CD4-positive, CD25-positive, alpha-beta regulatory T cell (primary cell): ENCODE data around the gene POLA1. TPM values are rescaled to one million over a fixed set of nuclear protein-coding genes. Genes with fewer than 3 reads are reported as not detected.

Source experiments
- ATAC-seq, 2 donors: fragments of 150-1000 bp; cut with Tn5 transposase; one replicate each; pipeline ENCODE4 v1.10.0; 2021; ENCODE audit warnings: low read depth in 2 of 2, moderate number of reproducible peaks in 2 of 2, moderate library complexity in 1 of 2
- DNase-seq, 3 donors: peaks; one replicate each; pipeline versions ENCODE4 v3.0.0 to v3.0.0-alpha.2; 2012 to 2022; ENCODE audit warnings: mixed read lengths in 1 of 3
- H3K27ac ChIP-seq: one replicate; pipeline ENCODE4 v1.7.0; 2013; ENCODE audit warnings: mild to moderate bottlenecking, low read length; ENCODE audit not compliant: insufficient read depth, poor library complexity, severe bottlenecking
- H3K27me3 ChIP-seq: one replicate; pipeline ENCODE4 v1.7.0; 2013; ENCODE audit warnings: low read length; ENCODE audit not compliant: control insufficient read depth, insufficient read depth
- H3K36me3 ChIP-seq: one replicate; pipeline ENCODE4 v1.7.0; 2013; ENCODE audit warnings: mild to moderate bottlenecking, low read length, moderate library complexity; ENCODE audit not compliant: control insufficient read depth, insufficient read depth
- H3K4me1 ChIP-seq: 2 replicates; pipeline ENCODE4 v1.7.0; 2013; ENCODE audit warnings: mild to moderate bottlenecking, low read length; ENCODE audit not compliant: insufficient read depth, control insufficient read depth, poor library complexity, severe bottlenecking
- H3K4me3 ChIP-seq: one replicate; pipeline ENCODE4 v1.7.0; 2013; ENCODE audit warnings: low read depth, mild to moderate bottlenecking, low read length, moderate library complexity
- H3K9me3 ChIP-seq, 2 experiments: 1 replicate in 1 of 2; 2 replicates in 1 of 2; pipeline ENCODE4 v1.7.0; 2013; ENCODE audit warnings: low read length in 2 of 2, mild to moderate bottlenecking in 1 of 2, moderate library complexity in 1 of 2; ENCODE audit not compliant: control insufficient read depth in 2 of 2
- H3K27ac Mint-ChIP-seq, 3 donors: one replicate each; pipeline ENCODE4 v1.8.0; 2020 to 2022; ENCODE audit warnings: mild to moderate bottlenecking in 3 of 3, mixed read lengths in 3 of 3, moderate library complexity in 2 of 3
- H3K27me3 Mint-ChIP-seq: one replicate; pipeline ENCODE4 v1.8.0; 2022; ENCODE audit warnings: mild to moderate bottlenecking, mixed read lengths
- H3K36me3 Mint-ChIP-seq: one replicate; pipeline ENCODE4 v1.8.0; 2020; ENCODE audit warnings: mixed read lengths
- H3K4me1 Mint-ChIP-seq, 4 donors: one replicate each; pipeline ENCODE4 v1.8.0; 2020 to 2022; ENCODE audit warnings: mixed read lengths in 4 of 4, mild to moderate bottlenecking in 1 of 4
- H3K4me3 Mint-ChIP-seq, 4 donors: one replicate each; pipeline ENCODE4 v1.8.0; 2020 to 2022; ENCODE audit warnings: mild to moderate bottlenecking in 4 of 4, mixed read lengths in 4 of 4, moderate library complexity in 3 of 4
- H3K9me3 Mint-ChIP-seq, 7 donors: one replicate each; pipeline ENCODE4 v1.8.0; 2020 to 2022; ENCODE audit warnings: mixed read lengths in 7 of 7, mild to moderate bottlenecking in 3 of 7, moderate library complexity in 2 of 7
- polyA plus RNA-seq, 4 donors: library from polyadenylated mRNA; unstranded; fragments of 300-500 nt; fragmentation: Illumina TruSeq; gene quantifications; one replicate each; pipeline ENCODE4 v1.2.3, GENCODE V29; 2021
- total RNA-seq: library from RNA; stranded (reverse); gene quantifications from one replicate; pipeline ENCODE4 v1.2.3, GENCODE V29; 2022

The POLA1 gene
- total and polyA plus RNA-seq, 5 donors from 2014 or later, result 3.1 to 10.2 (median 4.7) TPM

- no peak for ATAC-seq
- DNase-seq, result no peak
- H3K9me3 Mint-ChIP-seq, result peaks cover 0 to 7% (median 0%) of the 10 kb centered on the region in 7 donors
- Histone ChIP-seq H3K9me3 (no peaks in the 10 kb centered on the region), H3K4me3 (no peak overlapping the region), H3K27me3 (peaks cover 11% of the 10 kb centered on the region), H3K4me1 (peaks cover 16% of the 10 kb centered on the region), H3K36me3 (no peaks in the 10 kb centered on the region), H3K27ac (no peak overlapping the region)
- peaks cover 63% of the 10 kb centered on the region for H3K27me3 Mint-ChIP-seq
- H3K4me1 Mint-ChIP-seq, result peaks cover 6 to 30% (median 18%) of the 10 kb centered on the region in 4 donors
- H3K27ac Mint-ChIP-seq, result no peak overlapping the region
- peak overlapping the region; percentile 2 to 49 (median 28) for H3K4me3 Mint-ChIP-seq
- H3K36me3 Mint-ChIP-seq, result no peaks in the 10 kb centered on the region
These were observed 312.9 kb downstream of the POLA1 start for GRCh38 chrX:25006586-25007058.

- Mint-ChIP-seq H3K4me3 (peak overlapping the region in 2 of 4 donors; percentile 2 to 15), H3K27ac (no peak overlapping the region), H3K36me3 (no peaks in the 10 kb centered on the region), H3K27me3 (peaks cover 64% of the 10 kb centered on the region), H3K9me3 (peaks cover 0 to 7% (median 0%) of the 10 kb centered on the region in 7 donors), H3K4me1 (peaks cover 6 to 30% (median 18%) of the 10 kb centered on the region in 4 donors)
- H3K4me3 ChIP-seq, result no peak overlapping the region
- H3K27me3 ChIP-seq, result peaks cover 11% of the 10 kb centered on the region
- DNase-seq (no peak), ATAC-seq (no peak)
- H3K36me3 ChIP-seq, result no peaks in the 10 kb centered on the region
- no peak overlapping the region for H3K27ac ChIP-seq
- peaks cover 22% of the 10 kb centered on the region for H3K4me1 ChIP-seq
- no peaks in the 10 kb centered on the region for H3K9me3 ChIP-seq
These were observed 313.6 kb downstream of the POLA1 start for GRCh38 chrX:25007059-25008053.

GRCh38 chrX:25009407-25009806 is 315.7 kb downstream of the POLA1 start:
- ATAC-seq (no peak), DNase-seq (no peak)
- Histone ChIP-seq H3K4me1 (peaks cover 17% of the 10 kb centered on the region), H3K27ac (no peak overlapping the region), H3K4me3 (no peak overlapping the region), H3K36me3 (no peaks in the 10 kb centered on the region), H3K9me3 (no peaks in the 10 kb centered on the region), H3K27me3 (peaks cover 11% of the 10 kb centered on the region)
- Mint-ChIP-seq H3K27me3 (peaks cover 64% of the 10 kb centered on the region), H3K9me3 (peaks cover 0 to 7% (median 0%) of the 10 kb centered on the region in 7 donors), H3K36me3 (no peaks in the 10 kb centered on the region), H3K4me1 (peaks cover 3 to 28% (median 16%) of the 10 kb centered on the region in 4 donors), H3K27ac (no peak overlapping the region), H3K4me3 (no peak overlapping the region)

GRCh38 chrX:25010784-25011588 is 317.3 kb downstream of the POLA1 start:
- Mint-ChIP-seq H3K4me1 (peaks cover 3 to 33% (median 15%) of the 10 kb centered on the region in 4 donors), H3K27ac (no peak overlapping the region), H3K27me3 (peaks cover 76% of the 10 kb centered on the region), H3K36me3 (no peaks in the 10 kb centered on the region), H3K4me3 (peak overlapping the region in 3 of 4 donors; percentile 2 to 27 (median 9)), H3K9me3 (peaks cover 0 to 7% (median 0%) of the 10 kb centered on the region in 7 donors)
- Histone ChIP-seq H3K9me3 (no peaks in the 10 kb centered on the region), H3K27me3 (peaks cover 11% of the 10 kb centered on the region), H3K4me1 (peaks cover 9% of the 10 kb centered on the region), H3K4me3 (no peak overlapping the region), H3K36me3 (no peaks in the 10 kb centered on the region), H3K27ac (no peak overlapping the region)
- no peak for ATAC-seq
- no peak for DNase-seq

- Mint-ChIP-seq H3K27me3 (peaks cover 76% of the 10 kb centered on the region), H3K4me3 (peak overlapping the region in 3 of 4 donors; percentile 61 to 89 (median 66)), H3K9me3 (peaks cover 0 to 10% (median 0%) of the 10 kb centered on the region in 7 donors), H3K4me1 (peaks cover 0 to 32% (median 8%) of the 10 kb centered on the region in 4 donors), H3K27ac (no peak overlapping the region), H3K36me3 (no peaks in the 10 kb centered on the region)
- H3K9me3 ChIP-seq, result no peaks in the 10 kb centered on the region
- H3K4me3 ChIP-seq, result no peak overlapping the region
- H3K27me3 ChIP-seq, result peaks cover 11% of the 10 kb centered on the region
- ATAC-seq, result no peak
- DNase-seq, result no peak
- no peaks in the 10 kb centered on the region for H3K36me3 ChIP-seq
- no peak overlapping the region for H3K27ac ChIP-seq
- H3K4me1 ChIP-seq, result peaks cover 9% of the 10 kb centered on the region
These were observed 318.1 kb downstream of the POLA1 start for GRCh38 chrX:25011589-25012432.

- H3K27me3 Mint-ChIP-seq, result peaks cover 80% of the 10 kb centered on the region
- H3K9me3 ChIP-seq, result no peaks in the 10 kb centered on the region
- peaks cover 11% of the 10 kb centered on the region for H3K27me3 ChIP-seq
- H3K9me3 Mint-ChIP-seq, result peaks cover 0 to 12% (median 0%) of the 10 kb centered on the region in 7 donors
- no peak for ATAC-seq
- no peak for DNase-seq
- no peaks in the 10 kb centered on the region for H3K36me3 ChIP-seq
- H3K36me3 Mint-ChIP-seq, result no peaks in the 10 kb centered on the region
- no peak overlapping the region for H3K27ac Mint-ChIP-seq
- H3K4me3 Mint-ChIP-seq, result peak overlapping the region; percentile 61 to 89 (median 68)
- no peak overlapping the region for H3K4me3 ChIP-seq
- no peak overlapping the region for H3K27ac ChIP-seq
- peaks cover 0 to 35% (median 9%) of the 10 kb centered on the region in 4 donors for H3K4me1 Mint-ChIP-seq
- peaks cover 9% of the 10 kb centered on the region for H3K4me1 ChIP-seq
These were observed 318.7 kb downstream of the POLA1 start for GRCh38 chrX:25012433-25012735.
